ENCODE results near the gene C3orf33.

Gene C3orf33

GRCh38 chr3:155785662-155786295 lies 20.3 kb downstream of the C3orf33 start:
- DNase-seq (ENCODE audit: low spot score) = no peak

- DNase-seq (ENCODE audit: low spot score) = no peak
Measured at GRCh38 chr3:155782390-155782953, 23.6 kb downstream of the C3orf33 start.

- DNase-seq (ENCODE audit: low spot score) = no peak
Measured at GRCh38 chr3:155780291-155780690, 25.8 kb downstream of the C3orf33 start.

DNA sequence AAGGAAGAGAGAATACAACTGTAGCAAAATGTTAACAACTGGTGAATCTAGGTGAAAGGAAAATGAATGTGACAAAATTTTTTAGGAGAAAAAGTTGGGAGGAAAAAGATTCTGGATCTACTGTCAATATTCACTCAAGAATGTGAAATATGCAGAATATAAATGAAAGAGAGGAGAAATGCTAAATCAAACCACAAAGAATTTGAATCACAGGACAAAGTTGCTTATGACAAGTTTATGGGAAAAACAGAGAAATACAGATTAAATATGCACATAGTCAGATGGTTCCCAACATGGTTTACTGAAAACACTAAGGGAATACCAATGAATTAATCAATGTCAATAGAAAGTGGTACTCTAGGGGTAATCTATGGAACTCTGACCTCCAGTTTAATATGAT lies 27.6 kb downstream of the C3orf33 start:
- DNase-seq (ENCODE audit: low spot score) = peak; percentile 44

- DNase-seq (ENCODE audit: low spot score) = no peak
Measured at GRCh38 chr3:155772801-155773200, 33.3 kb downstream of the C3orf33 start.

- no peak for DNase-seq (ENCODE audit: low spot score)
Measured at GRCh38 chr3:155771126-155771525, 35.0 kb downstream of the C3orf33 start.

DNA sequence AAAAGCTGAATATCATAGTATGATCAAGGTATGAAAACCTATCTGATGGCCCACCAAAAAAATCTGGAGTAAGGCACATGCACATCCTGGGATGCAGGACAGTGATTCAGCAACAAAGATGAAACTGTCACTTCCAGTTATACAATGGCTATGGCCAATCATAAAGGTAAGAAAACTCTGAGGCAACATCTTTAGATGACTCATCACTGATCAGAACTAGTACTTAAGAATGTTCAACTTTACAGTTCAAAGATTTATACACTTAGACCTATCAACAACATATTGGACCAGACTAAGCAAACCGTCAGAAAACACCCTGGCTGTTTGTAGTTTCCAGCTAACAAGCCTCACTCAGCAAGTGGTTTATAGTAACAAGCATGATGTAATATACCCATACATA lies 39.9 kb downstream of the C3orf33 start:
- peak; percentile 10 for DNase-seq (ENCODE audit: low spot score)

- no peak for DNase-seq (ENCODE audit: low spot score)
Measured at GRCh38 chr3:155763870-155764463, 42.1 kb downstream of the C3orf33 start.

DNA sequence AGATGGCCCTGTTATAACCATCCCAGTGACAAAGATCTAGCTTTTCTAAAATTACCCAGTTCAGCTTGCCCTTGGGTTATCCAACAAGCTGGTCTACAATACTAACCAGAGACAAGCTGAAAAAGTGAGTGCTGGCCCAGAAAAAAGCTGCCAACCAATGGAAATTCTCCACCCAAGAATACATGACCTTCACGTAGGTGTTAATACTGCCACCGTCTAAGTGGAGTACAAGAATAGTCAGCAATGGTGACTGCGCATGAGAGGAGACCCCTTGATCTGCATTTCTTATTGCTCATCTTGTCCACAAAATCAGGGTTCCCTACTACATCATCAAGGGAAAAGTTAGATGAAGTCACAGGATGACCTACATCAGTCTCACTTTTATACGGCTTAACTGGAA lies 45.4 kb downstream of the C3orf33 start:
- DNase-seq (ENCODE audit: low spot score) = no peak

DNA sequence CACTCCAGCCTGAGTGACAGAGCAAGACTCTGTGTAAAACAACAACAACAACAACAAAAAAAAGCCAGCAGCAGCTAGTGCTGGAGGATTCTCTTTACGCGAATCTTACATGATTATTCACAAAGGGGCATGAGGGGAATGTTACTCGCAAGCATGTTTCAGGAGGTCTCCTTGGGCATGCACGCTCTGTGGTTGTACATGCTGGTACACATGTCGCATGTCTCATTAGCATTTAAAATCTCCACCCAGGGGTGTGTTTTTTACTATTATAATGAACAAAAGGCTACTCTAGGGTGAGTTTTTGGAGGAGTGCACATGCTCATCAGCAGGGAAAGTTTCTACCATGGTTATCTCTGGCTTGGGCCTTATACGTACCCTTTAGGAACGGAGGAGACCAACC lies 48.5 kb downstream of the C3orf33 start:
- DNase-seq (ENCODE audit: low spot score) = no peak

DNA sequence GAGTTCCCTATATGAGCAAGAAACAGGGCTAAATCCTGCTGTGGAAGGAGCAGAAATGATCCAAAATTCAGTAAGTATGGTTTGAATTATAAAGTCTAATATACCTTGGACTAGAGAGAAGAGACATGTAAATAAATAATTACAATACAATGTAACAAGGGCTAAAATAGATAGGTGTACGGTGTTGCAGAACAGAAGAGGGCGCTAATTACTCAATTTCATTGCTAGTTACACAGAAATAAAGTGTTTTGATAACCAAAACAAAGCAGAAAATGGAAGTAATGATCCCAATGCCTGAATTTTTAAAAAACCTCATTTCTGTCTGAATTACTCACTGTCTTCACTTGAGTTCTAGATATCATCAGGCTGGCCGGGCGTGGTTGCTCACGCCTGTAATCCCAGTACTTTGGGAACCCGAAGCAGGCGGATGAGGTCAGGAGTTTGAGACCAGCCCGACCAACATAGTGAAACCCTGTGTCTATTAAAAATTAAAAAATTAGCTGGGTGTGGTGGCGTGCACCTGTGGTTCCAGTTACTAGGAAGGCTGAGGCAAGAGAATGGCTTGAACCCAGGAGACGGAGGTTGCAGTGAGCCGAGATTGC lies 52.9 kb downstream of the C3orf33 start:
- peak; percentile 42 for DNase-seq (ENCODE audit: low spot score)

- DNase-seq (ENCODE audit: low spot score) = peak; percentile 20
Measured at GRCh38 chr3:155748611-155749365, 57.3 kb downstream of the C3orf33 start.

DNA sequence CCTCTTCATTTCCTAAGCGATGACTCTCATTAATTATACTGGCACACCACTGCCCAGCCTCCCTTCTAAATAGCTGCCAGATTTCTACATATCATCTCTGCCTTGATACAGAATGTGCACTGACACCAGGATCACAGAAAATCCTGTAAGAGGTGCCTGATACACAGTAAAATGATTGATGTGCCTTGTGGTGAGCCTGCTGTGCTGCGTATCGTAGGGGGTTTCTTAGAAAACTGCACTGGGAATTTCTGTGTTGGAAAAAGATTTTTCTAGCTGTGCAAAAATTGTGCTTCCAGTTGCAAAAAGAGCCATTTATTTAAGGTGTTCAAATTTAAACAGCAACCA lies 58.2 kb downstream of the C3orf33 start:
- DNase-seq (ENCODE audit: low spot score) = no peak

DNA sequence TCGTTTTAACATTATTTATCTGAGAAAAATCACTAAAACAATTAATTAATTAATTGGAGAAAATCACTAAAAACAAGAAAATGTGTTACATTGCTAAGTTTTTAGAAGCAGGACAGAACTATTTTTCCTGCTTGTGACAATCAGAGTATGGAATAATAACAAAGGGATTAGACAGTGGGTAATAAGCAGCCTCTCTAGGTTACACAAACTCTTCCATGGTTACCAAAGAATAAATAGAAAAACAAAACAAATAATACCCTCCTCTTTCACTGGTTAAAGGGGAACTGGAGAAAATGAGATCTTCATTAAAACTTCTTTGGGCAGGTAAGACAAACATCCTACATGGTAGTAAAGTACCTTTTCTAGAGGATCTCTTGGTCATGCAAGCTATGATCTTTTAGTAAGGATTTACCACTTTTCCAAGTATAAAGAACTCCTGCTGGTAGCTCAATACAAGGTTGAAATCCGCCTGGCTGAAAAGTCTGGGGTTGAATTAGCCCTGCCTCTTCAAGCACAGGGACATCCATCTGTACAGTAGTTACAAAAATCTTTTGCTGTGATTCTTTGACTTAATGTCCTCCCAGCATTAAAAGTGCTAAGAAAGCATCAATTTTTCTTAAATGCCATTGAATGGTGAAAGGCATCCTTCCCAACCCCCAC lies 58.7 kb downstream of the C3orf33 start:
- DNase-seq (ENCODE audit: low spot score) = no peak

DNA sequence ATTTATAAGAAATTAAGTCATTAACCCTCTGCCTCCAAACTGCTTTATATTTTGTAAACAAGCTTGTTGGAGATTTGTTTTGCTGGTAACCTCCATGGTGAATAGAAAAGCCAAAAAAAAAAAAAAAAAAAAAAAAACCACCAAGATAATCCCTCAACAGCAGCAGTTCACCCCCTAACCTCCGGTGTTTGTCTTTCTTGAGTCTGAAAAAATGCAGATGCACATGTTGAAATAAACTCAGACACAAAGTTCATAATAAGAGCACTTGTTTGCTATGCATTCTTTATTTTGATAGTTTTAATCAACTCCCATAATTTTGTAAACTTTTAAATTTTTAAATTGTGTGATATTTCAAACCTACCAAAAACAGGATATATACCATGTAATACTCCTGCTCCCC lies 59.4 kb downstream of the C3orf33 start:
- DNase-seq (ENCODE audit: low spot score) = no peak

- no peak for DNase-seq (ENCODE audit: low spot score)
Measured at GRCh38 chr3:155745795-155746550, 60.1 kb downstream of the C3orf33 start.

- peak; percentile 80 for DNase-seq (ENCODE audit: low spot score)
Measured at GRCh38 chr3:155744626-155745324, 61.3 kb downstream of the C3orf33 start, which contains the start of gene PLCH1. PLCH1 (minus strand) TSS chr3:155745071; CDS start chr3:155704224, 40,847 bp downstream.

- peak; percentile 92 for DNase-seq (ENCODE audit: low spot score)
Measured at GRCh38 chr3:155744010-155744625, 62.0 kb downstream of the C3orf33 start.

DNA sequence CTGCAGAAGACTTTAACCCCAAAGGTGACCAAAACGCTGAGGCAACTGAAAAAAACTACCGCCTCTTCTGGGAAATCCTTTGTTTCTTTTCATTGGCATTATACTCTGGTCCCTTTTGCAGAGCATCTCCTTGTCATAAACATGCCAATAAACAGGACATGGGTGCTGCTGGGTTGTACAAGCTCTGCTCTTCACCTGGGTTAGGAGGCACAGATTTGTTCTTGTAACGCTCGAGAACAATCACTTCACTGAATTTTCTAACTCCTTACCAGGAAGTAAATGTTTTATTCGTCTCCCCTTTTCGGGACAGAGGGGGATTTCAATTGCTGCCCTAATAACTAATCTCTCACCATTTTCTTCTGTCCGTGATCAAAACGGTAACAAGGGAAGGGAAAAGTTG lies 62.5 kb downstream of the C3orf33 start:
- DNase-seq (ENCODE audit: low spot score) = peak; percentile 19

- no peak for DNase-seq (ENCODE audit: low spot score)
Measured at GRCh38 chr3:155742349-155742965, 63.6 kb downstream of the C3orf33 start.

Data from GM03348 (cell line).